ENCODE results near the gene S100A3.
A peak's percentile ranks its signal among the peaks of the same experiment; 100 is the strongest.

The S100A3 gene

GRCh38 chr1:153553096-153553495 is 4.0 kb upstream of the S100A3 start:
- intact Hi-C loops (cut with DNase I) = no loop called here
- DNase-seq = no peak

GRCh38 chr1:153552335-153552734 is 3.3 kb upstream of the S100A3 start:
- no peak for DNase-seq
- intact Hi-C loops (cut with DNase I) = no loop called here

GRCh38 chr1:153550827-153551500 is 1.9 kb upstream of the S100A3 start:
- no peak for DNase-seq
- intact Hi-C loops (cut with DNase I) = no loop called here

GRCh38 chr1:153550398-153550758 is 1.3 kb upstream of the S100A3 start:
- intact Hi-C loops (cut with DNase I) = no loop called here
- DNase-seq = no peak

GRCh38 chr1:153549741-153550397 is 811 bp upstream of the S100A3 start:
- intact Hi-C loops (cut with DNase I) = no loop called here
- no peak for DNase-seq

GRCh38 chr1:153547560-153548551 is 1.2 kb downstream of the S100A3 start:
- intact Hi-C loops (cut with DNase I) = no loop called here
- no peak for DNase-seq

- intact Hi-C loops (cut with DNase I) = no loop called here
- DNase-seq = no peak
These were observed 2.1 kb downstream of the S100A3 start for GRCh38 chr1:153546796-153547559.

GRCh38 chr1:153546371-153546770 is 2.7 kb downstream of the S100A3 start:
- intact Hi-C loops (cut with DNase I) = no loop called here
- no peak for DNase-seq

- intact Hi-C loops (cut with DNase I) = no loop called here
- DNase-seq = peak in 40 of 42 donors; percentile 22 to 85 (median 61)
These were observed 3.7 kb downstream of the S100A3 start, which contains the start of gene S100A4 for GRCh38 chr1:153545067-153546055. Gene S100A4 (minus strand): TSS chr1:153545806. CDS start chr1:153544794, 1,012 bp downstream.

GRCh38 chr1:153544453-153545066 is 4.5 kb downstream of the S100A3 start:
- DNase-seq = no peak
- intact Hi-C loops (cut with DNase I) = no loop called here

GRCh38 chr1:153543736-153544135 is 5.3 kb downstream of the S100A3 start:
- intact Hi-C loops (cut with DNase I) = no loop called here
- DNase-seq = no peak

GRCh38 chr1:153542956-153543711 is 5.9 kb downstream of the S100A3 start:
- DNase-seq = no peak
- intact Hi-C loops (cut with DNase I) = no loop called here

- intact Hi-C loops (cut with DNase I) = no loop called here
- DNase-seq = no peak
These were observed 7.1 kb downstream of the S100A3 start for GRCh38 chr1:153541641-153542590.

GRCh38 chr1:153540394-153541361 is 8.4 kb downstream of the S100A3 start, which contains the start of gene S100A5:
Gene S100A5 (minus strand): TSS chr1:153540934. CDS start chr1:153540191, 743 bp downstream.
- peak in 2 of 42 donors; percentile 39 to 48 for DNase-seq
- intact Hi-C loops (cut with DNase I) = no loop called here

Measured in head of caudate nucleus (tissue), 42 donors.